ENCODE data around the gene PRMT7.

PRMT7 gene

GRCh38 chr16:68376590-68376989, 65.8 kb downstream of the PRMT7 start:
- no peak for DNase-seq (ENCODE audit: low read depth)

DNA sequence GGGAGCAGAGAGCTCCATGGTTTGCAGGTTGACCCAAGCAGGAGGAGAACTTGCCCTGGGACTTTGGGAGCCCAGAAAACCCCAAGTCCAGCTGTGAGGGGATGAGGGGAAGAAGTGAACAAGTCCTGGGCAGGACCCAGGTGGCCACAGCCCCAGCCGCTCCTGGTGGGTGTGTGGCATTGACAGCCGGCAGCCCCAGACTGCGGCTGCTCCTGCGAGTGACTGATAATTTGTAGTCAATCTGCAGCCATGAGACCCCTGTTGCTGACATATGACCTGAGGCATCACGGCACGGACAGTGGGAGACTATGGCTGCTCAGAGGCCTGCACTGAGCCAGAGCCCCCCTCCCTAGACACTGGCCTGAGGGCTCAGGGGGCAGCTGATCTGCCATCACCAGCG, 66.4 kb downstream of the PRMT7 start:
- DNase-seq (ENCODE audit: low read depth) = no peak

DNA sequence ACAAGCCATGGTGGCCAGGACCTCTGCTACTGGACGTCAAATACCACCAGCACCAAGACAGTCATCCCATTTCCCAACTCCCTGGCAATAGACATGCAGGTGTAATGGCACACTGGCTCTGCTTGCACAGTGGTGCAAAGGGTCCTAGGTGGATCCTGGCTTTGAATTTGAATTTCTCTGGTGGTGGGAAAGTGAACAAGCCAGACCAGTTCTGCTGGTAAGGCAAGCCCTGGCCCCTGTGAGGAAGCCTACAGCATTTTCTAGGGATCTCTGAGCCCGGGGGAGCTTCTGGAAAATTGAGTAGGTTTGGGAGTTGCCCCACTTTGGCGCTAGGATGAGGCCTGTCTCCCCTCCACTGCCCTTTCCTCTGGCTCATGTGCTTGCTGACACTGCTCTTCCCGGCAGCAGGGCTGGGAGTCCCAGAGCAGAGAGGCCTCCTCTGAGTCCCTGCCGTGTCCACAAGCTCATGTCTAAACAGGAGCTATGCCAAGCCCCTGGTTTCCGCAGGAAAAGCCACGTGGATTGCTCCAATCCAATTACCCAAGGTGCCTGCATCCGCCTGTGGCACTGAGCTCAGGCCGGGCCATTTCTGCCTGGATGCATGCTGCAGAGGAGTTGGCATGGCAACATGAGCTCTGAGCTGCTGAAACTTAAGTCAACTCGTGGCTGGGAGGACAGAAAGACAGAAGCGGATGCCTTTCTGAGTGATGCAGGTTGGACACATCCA, 67.0 kb downstream of the PRMT7 start:
- DNase-seq (ENCODE audit: low read depth) = no peak

GRCh38 chr16:68378436-68379415, 67.9 kb downstream of the PRMT7 start:
- no peak for DNase-seq (ENCODE audit: low read depth)

DNA sequence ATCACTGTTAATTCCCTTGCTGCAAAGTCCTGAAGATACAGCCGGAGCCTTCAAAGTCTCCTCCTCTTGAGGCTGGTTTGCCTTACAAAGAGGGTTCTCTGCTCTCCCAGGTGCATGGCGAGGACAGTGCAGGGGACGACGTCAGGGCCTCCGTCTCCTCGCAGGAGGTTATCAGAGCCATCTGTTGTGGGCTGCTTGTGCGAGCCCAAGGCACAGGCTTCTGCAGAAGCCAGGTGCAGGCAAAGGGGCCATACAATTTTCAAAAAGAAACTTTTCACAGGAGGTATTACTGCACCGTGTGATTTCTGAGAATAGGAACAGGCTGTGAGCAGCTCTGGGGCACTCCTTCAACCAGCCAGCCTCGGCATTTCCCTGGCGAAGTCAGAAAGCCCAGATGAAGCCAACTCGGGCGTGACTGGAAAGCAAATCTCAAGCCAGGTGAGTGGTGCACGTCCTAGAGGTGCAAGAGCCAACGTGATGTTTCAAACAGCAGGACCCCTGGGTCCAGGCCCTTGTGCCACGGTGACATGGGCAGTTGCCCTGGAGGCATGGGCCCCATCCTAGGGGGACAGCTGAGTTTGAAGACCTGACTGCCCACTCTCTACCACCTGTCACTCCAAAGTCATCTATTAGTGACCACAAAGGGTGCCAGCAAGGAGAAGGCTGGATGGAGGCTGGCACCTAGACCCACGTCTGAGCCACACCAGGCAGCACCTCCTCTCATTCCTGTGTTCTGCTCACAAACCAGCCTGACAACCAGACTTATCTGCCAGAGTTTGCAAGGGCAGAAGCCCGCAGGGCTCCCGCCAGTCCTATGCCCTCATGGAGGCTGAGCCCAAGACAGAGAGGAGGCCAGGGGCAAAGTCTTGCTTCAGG, 68.9 kb downstream of the PRMT7 start:
- DNase-seq (ENCODE audit: low read depth) = no peak

DNA sequence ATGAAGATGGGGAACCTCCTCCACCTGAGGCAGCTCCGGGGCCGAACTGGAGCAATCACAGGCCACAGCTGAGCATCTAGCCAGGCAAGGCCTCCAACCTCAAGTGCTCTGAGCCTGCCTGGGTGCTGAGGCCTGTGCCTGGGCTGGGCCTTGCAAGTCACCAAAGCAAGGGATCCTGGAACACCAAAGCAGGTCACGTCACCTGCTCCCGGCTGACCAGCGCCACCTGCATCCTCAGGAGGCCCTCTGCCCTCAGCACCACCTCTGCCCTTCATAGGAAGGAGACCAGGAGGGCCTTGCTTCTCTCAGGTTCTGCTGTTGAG, 69.5 kb downstream of the PRMT7 start:
- no peak for DNase-seq (ENCODE audit: low read depth)

DNA sequence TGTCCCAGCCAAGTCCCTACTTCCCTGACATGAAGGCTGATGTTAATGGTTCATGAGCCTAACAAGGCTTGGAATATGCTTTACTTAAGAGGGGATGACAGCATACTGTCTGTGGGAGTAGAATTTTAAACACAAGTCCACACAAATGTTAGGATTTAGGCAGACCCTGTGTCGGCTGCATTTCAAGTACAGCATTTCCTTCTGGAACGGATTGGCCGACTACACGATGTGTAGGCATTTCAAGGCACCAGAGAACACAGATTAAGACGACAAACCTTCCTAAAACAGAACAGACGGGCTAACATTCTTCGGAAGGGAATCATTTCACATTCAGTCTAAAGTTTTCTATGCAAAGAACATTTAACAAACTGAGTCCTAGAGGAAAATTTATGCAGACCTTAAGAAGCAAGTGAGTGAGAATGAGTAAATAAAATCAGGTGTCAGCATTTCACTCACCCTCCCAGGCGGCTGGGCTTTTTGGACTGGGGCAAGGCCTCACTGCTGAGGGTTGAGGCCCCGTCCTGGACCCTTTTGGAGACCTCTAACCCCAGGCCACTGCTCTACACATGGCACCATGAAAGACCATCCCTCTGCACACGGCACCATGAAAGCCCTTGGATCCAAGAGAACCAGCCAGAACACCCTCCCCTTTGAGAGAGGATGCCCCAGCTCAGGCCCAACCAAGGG, 70.0 kb downstream of the PRMT7 start:
- DNase-seq (ENCODE audit: low read depth) = no peak

DNA sequence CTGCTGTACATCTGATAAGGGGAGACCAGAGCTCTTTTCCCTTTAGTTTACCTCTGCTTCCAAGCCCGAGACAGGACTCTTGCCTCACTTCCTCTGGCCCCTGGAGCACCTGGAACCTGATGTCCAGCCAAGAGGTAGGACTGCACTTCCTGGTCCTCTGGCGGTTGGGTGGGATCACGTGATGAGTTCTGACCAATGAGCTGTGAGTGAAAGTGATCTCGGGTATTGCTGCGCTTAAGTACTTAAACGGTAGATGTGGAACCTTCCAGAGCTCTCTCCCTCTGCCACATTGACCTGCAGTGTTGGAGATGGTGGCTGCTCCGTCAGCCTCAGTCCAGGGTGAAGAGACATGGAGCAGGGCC, 70.5 kb downstream of the PRMT7 start:
- no peak for DNase-seq (ENCODE audit: low read depth)

- no peak for DNase-seq (ENCODE audit: low read depth)
Measured at GRCh38 chr16:68382296-68382718, 71.5 kb downstream of the PRMT7 start.

DNA sequence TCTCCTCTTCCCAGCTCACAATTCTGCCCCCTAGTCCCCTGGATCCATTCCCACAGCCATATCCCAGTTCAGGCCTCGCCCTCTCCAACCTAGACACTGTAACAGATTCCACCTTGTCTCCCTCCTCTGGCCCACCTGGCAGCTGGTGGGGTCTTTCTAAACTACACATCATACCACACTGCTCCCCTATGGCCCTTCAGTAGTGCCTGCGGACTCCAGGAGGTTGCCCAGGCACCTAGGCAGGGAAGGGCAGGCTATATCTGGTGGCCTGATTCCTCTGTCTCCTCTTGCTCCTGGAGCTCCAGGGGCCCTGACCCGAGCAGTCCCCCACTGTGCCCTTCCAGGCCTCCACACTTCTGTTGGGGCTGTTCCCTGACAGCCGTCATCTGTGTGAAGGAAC, 73.0 kb downstream of the PRMT7 start:
- DNase-seq (ENCODE audit: low read depth) = no peak

DNA sequence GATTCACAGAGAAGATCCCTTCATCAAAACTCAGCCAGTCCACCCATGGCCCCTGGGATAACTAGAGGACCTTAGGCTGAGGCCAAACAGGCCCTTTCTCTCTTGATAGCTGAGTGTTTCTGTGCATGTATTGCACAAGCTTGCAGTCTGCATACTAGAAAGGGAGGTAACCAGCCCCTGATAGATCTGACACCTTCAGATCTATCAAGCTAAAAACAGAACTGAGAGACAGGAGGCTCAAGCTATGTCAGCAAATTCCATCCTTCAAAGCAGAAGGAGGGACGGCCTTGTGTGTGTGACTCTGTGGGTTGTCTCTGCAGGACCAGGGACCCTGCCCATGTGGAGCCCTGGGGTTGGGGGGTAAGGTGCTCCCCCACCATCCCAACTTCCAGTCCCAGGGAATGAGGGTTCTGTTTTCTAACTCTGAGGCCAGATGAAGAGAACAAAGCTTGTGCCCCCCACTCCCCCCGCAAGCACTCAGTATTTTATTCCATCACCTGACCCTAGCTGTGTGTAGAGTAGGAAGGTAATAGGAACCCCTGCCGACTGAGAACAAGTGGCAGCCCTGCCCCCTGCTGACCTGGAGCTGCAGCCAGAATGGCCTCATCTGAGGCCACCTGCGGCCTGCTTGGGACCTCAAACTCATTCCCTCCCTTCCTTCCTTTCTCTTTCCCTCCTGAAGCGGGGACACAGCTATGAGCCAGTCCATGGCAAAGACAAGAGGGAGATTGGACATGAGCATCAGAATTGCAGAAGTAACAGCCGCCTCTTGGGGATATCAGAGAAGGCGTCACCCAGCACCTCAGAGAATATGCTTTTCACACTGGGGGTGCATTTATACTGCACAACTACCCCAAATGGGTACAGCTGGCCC, 73.7 kb downstream of the PRMT7 start:
- DNase-seq (ENCODE audit: low read depth) = no peak

DNA sequence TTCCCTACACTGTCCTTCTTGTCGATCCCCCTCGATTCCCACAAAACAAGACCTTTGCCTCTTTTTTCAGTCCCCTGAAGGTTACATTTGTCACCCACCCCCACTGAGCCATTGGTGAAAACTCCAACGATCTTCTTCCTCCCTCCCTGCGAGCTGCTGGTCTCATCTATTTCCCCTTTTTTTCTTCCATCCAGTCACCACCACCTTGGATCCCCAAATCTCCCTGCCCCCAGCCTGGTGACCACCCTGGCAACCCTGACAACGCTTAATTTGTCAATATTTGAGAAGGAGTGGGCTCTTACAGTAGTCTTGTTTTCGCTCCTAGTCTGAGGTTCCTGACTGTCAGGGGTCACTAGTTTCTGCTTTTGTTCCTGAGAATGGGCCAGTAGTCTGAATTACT, 74.6 kb downstream of the PRMT7 start:
- no peak for DNase-seq (ENCODE audit: low read depth)

GRCh38 chr16:68386628-68387027, 75.8 kb downstream of the PRMT7 start:
- DNase-seq (ENCODE audit: low read depth) = no peak

DNA sequence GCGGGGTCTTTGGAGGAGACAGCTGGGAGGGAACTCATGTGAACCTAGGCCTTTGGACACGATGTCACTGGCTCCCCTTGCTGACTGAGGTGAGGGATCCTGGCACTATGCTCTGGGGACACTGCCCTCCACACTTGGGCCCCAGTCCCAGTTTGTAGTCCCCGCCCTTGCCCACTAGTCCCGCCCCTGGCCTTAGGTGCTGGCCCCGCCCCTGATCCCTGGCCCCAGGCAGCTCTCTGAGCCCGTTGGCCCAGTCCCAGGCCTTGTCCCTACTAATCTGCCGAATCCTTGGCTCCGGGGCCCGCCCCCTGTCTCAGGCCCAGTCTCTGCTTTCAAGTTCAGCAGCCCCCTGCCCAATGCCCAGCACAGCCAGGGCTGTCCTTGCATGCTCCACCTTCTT, 76.5 kb downstream of the PRMT7 start:
- no peak for DNase-seq (ENCODE audit: low read depth)

DNA sequence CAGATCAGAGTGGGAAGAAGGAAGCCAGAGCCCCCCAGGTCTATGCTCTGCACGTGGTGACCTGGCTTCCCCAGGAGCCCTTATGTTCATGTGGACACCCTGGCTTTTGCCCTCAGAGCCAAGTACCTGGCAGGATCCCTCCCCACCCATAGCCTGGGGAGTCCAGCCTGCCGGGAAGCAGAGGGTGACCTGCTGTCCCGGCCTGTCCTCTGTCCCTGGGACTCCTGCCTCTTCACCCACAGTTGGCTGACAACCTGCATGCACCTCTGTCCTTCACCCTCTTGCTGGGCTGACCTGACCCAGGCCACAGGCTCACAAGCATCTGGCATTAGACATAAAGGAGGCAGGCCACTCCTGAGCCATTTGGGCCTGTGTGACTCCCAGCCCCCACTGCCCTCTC, 77.3 kb downstream of the PRMT7 start:
- no peak for DNase-seq (ENCODE audit: low read depth)

- no peak for DNase-seq (ENCODE audit: low read depth)
Measured at GRCh38 chr16:68389006-68389405, 78.2 kb downstream of the PRMT7 start.

DNA sequence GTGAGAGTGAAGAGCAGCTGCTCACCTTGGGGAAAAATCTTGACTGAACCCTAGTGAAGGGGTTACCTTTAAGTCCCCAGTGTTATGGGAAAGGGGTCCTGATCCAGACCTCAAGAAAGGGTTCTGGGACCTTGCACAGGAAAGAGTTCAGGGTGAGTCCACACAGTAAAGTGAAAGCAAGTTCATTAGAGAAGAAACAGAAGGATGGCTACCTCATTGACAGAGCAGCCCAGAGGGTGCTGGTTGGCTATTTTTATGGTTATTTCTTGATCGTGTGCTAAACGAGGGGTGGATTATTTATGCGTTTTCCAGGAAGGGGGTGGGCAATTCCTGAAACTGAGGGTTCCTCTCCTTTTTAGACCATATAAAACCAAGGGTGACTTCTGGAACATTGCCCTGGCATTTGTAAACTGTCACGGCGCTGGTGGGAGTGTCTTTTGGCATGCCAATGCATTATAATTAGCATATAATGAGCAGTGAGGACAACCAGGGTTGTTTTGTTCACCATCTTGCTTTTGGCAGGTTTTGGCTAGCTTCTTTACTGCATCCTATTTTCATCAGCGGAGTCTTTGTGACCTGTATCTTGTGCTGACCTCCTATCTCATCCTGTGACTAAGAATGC, 79.0 kb downstream of the PRMT7 start:
- DNase-seq (ENCODE audit: low read depth) = no peak

DNA sequence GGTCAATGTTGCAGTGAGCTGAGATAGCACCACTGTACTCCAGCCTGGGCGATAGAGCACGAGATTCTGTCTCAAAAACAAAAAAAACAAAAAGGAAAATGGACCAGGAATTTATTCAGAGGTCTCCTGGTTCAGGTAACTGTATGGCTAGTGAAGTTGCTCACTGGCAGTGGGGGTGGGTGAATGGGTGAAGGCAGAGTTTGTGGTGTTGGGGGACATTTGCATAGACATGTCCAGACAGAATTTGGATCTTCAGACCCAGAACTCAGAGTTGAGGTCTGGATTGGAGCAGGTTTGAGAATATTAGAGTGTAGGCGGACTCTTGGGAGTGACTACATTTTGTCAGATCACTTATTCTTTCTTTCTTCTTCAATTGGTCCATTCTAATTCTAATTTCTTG, 82.5 kb downstream of the PRMT7 start:
- DNase-seq (ENCODE audit: low read depth) = no peak

GRCh38 chr16:68395167-68395786, 84.5 kb downstream of the PRMT7 start:
- DNase-seq (ENCODE audit: low read depth) = no peak

DNA sequence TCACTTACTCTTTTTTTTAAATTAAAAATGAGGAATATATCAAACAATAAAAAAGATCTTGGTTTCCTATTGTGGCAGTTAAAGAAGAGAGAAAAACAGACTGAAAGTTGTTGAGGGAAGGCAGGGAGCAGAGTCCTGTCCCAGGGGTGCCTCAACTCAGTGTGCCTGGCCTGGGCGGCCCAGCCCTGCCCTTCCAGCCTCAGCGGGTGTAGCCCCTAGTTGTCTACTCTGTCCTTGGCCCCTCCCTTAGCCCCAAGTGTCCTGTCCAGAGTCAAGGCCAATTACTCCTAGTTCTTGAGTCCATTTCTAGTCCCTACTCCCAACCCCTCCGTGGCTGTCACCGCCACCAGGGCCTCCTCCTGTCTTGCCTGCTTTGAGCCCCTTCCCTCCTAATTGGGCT, 85.0 kb downstream of the PRMT7 start:
- DNase-seq (ENCODE audit: low read depth) = no peak

Data from activated T-cell treated with anti-CD3 and anti-CD28 coated beads for 1 hour (primary cell).